Measurements from ENCODE around the gene CBX4. TPM values are rescaled to one million over a fixed set of nuclear protein-coding genes. Genes with fewer than 3 reads are reported as not detected.

CBX4 gene
- total and polyA plus RNA-seq, 2 of the 13 experiments (the other 11 are each of a cell fraction or from before 2014, with no cell fraction given) = 25.8 to 50.8 TPM

GRCh38 chr17:79789943-79790804 is 49.1 kb downstream of the CBX4 start (continued):
- TF ChIP-seq ZBTB14 (CRISPR knock-in tag; IDR thresholded peaks at IDR 0.05) (no peak), MTERF4 (CRISPR knock-in tag; IDR thresholded peaks at IDR 0.05) (peak; percentile 86; the same call in 1 of the 2 replicates), MAZ (IDR thresholded peaks at IDR 0.05; ENCODE audit: borderline replicate concordance, low read depth, low read length) (no peak), MAZ (CRISPR knock-in tag; IDR thresholded peaks at IDR 0.05; ENCODE audit: low read depth) (peak; percentile 78), CTCF (CRISPR knock-in tag; IDR thresholded peaks at IDR 0.05) (peak; percentile 83), GPN1 (CRISPR knock-in tag; IDR thresholded peaks at IDR 0.05; ENCODE audit: borderline replicate concordance) (no peak), IRF9 (CRISPR knock-in tag; IDR thresholded peaks at IDR 0.05; ENCODE audit: borderline replicate concordance) (0 out of 2 replicates have a peak, but pooled peaks have one; percentile 43), ZNF354B (CRISPR knock-in tag; IDR thresholded peaks at IDR 0.05) (no peak), ZNF570 (CRISPR knock-in tag; IDR thresholded peaks at IDR 0.05; ENCODE audit: borderline replicate concordance) (no peak), THAP9 (CRISPR knock-in tag; IDR thresholded peaks at IDR 0.05; ENCODE audit: borderline replicate concordance) (no peak; the same call in 1 of the 2 replicates), ZNF713 (CRISPR knock-in tag; IDR thresholded peaks at IDR 0.05) (no peak), SRSF4 (IDR thresholded peaks at IDR 0.05; ENCODE audit: low read depth, low read length, poor library complexity, severe bottlenecking) (no peak), ZBTB46 (CRISPR knock-in tag; IDR thresholded peaks at IDR 0.05; ENCODE audit: borderline replicate concordance) (no peak), ZZZ3 (CRISPR knock-in tag; IDR thresholded peaks at IDR 0.05; ENCODE audit: borderline replicate concordance) (no peak; the same call in 1 of the 2 replicates)
